Measurements from ENCODE around the gene SHH.

SHH gene

DNA sequence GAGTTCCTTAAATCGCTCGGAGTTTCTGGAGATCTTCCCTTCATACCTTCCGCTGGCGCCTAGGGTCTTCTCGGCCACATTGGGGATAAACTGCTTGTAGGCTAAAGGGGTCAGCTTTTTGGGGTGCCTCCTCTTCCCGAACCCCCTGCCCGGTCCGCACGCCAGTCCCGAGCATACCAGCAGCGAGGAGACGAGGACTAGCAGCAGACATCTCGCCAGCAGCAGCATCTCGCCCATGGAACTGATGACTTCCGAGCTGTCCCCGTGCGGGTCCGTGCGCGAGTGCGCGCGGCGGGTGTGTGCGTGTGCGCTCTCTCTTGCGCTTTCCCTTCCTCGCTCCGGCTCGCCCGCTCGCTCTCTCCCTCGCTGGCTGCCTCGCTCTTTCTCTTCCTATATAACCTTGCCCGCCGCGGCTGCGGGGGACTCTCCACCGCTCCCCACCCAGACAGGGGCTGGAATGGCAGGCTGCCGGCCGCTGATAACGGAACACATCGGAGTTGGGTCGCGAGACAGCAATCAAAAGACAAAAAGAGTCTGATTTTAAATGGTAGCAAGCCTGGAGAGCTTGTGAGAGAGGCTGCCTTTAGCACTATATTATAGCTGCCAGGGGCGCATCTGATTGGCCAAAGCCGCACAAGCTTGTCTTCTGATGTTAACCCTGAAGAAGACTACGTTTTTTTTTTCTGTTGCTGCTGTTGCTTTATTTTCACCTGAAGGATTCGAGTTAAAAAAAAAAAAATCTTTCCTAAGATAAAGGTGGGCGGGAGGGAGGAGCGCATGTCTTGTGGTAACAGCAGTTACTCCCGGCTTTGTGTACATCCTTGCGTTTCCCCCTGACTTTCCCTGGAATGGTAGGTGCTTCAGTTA lies at the start of gene SHH:
Gene SHH (minus strand): TSS at position 569 of the 867 bp plus-strand sequence. CDS start 341 bp downstream, at position 228.
- no peak for DNase-seq (ENCODE audit: low read depth in 3 of 3, low spot score in 1 of 3)

- DNase-seq (ENCODE audit: low read depth in 3 of 3, low spot score in 1 of 3) = no peak
These were observed 49.2 kb upstream of the SHH start for GRCh38 chr7:155861480-155861868.

DNA sequence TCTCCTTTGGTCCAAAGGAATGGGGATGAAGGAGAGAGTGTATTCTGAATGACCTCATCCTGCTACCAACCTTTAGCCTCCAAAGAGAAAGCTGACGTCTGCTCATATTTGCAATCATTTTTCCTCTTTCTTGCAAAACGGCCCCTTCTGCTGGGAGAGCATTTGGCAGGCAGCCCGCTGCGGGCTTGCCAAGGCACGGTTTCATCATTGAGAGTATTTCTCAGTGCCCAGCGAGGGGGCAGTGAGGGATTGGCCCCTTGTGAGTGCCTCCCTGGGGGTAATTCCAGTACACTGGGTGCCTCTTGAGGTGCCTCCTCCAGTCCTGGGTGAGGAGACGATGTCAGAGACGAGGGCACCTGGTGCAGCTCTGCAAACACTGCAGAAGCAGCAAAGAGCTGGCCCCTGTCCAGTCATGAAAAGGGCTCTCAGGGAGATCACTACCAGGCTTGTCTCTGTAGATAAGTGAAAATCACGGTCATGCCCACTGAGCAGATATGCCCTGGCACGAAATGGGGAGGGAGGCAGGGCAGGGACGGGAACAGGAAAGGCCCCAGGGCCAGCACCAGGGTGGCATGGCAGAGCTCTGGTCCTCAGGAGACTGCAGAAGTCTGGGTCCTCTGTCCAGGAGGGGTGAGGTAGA lies 48.7 kb upstream of the SHH start:
- DNase-seq (ENCODE audit: low read depth in 3 of 3, low spot score in 1 of 3) = no peak

- no peak for DNase-seq (ENCODE audit: low read depth in 3 of 3, low spot score in 1 of 3)
These were observed 48.2 kb upstream of the SHH start for GRCh38 chr7:155860461-155860839.

DNA sequence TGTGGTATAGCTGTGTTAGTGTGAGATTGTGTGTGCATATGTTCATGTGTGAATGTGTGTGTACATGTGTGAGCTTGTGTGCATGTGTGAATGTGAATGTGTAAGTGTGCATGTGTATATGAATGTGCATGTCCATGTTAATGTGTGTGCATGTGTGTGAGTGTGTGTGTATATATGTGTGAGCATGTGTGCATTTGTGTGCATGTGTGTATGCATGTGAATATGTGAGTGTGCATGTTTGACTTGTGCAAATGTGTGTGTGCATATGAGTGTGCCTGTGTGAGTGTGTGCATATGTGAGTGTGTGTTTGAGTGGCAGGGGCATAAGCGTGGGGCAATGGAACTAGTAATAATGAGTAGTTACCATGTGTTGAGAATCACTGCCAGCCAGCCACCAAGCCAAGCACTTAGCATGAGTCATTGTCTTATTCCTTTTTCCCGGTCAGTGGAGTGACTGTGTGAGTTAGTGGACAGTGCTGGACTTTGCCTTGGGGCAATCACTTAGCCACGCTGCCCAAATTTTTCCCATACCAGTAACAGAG lies 46.3 kb upstream of the SHH start:
- no peak for DNase-seq (ENCODE audit: low read depth in 3 of 3, low spot score in 1 of 3)

- DNase-seq (ENCODE audit: low read depth in 3 of 3, low spot score in 1 of 3) = no peak
These were observed 44.9 kb upstream of the SHH start for GRCh38 chr7:155857141-155857540.

DNA sequence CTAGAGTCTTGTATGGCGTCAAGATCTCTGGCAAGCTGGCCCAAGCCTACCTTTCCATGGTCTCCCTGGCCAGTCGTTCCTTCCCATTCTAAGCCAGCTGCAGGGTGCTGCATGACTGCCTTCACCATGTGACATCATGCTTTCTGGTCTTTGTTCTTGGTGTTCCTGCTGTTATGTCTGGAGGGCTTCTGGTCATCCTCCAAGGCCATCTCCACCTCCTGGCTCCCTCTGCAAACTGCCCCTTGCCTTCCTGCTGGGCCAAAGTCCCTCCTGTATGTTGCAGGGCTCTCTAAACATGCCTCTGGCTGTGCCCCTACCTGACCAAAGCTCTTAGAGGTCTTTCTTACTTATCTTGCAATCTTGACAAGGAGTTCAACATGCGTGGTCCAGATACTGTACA lies 44.4 kb upstream of the SHH start:
- no peak for DNase-seq (ENCODE audit: low read depth in 3 of 3, low spot score in 1 of 3)

DNA sequence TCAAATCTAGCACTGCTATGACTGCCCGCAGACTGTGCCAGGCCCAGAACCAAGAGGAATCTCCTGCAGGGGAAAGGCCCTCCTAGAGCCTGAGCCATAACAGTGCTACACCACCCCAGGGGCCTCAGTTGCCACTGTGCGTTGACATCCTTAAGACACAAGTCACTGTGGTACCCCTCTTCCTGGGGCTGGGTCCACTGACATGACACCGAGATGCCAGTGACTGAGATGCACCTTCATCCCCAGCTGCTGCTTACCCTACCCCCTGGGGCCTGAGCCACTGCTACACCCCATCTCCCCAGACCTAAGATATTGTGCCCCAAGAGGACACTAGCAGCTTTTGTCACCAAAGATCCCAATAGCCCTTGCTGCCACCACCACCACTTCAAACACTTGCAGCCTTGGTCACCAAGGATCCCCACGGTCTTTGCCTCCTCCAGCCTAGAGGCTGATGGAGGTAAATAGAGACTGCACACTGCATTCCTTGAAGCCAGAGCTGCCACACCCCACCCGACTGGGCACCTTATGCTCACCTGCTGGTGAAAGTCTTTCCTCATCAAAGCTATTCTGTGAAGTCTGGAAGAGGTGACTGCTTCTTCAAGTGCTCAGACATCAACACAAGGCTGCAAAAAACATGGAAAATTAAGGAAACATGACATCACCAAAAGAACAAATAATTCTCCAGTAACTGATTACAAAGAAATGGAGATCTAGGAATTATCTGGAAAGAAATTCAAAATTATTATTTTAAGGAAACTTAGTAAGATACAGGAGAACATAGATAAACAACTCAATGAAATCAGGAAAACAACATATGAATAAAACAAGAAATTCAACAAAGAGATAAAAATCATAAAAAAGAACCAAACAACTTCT lies 40.4 kb upstream of the SHH start:
- no peak for DNase-seq (ENCODE audit: low read depth in 3 of 3, low spot score in 1 of 3)

- no peak for DNase-seq (ENCODE audit: low read depth in 3 of 3, low spot score in 1 of 3)
These were observed 39.6 kb upstream of the SHH start for GRCh38 chr7:155851892-155852291.

GRCh38 chr7:155850766-155851678 lies 38.8 kb upstream of the SHH start:
- no peak for DNase-seq (ENCODE audit: low read depth in 3 of 3, low spot score in 1 of 3)

- DNase-seq (ENCODE audit: low read depth in 3 of 3, low spot score in 1 of 3) = no peak
These were observed 37.8 kb upstream of the SHH start for GRCh38 chr7:155850001-155850436.

DNA sequence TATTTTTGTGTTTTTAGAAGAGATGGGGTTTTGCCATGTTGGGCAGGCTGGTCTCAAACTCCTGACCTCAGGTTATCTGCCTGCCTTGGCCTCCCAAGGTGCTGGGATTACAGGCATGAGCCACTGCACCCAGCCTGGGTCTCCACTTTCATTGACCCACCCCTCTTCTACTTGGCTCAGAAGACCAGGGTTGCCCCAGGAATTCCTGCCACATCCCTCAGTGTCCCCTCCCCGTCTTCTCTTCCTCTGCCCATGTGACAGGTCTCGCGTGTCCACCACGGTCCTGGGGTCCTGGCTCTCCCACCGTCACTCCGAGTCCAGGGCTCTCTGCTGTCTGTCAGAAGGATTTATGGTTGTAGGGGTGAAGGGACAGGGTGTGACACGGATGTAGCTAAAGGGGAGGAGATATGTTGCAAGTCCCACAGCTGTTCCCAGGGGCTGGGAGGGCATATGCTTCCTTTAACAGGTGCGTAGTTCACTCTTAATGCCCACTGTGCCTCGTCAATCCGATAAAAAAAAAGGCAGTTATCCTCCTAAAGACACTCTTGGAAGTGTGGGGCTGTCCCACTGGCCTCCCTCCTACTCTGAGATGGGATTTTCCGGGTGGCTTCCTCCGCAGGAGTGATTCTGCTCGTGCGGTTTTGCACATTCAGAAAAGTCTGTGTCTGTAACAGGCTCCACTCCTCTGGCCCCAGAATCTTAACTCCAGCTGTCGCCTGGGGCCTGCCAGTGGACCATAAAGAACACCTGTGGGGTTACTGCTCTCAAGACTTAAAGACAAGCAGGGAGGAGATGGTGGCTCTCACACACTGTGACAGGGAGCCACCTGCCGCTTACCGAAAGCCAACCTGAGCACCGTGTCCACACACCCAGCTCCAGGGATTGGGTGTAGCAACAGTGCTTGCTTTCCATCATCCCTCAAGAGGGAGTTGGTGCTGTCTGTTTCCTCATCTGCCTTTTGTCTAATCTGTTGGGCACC lies 36.7 kb upstream of the SHH start:
- no peak for DNase-seq (ENCODE audit: low read depth in 3 of 3, low spot score in 1 of 3)

DNA sequence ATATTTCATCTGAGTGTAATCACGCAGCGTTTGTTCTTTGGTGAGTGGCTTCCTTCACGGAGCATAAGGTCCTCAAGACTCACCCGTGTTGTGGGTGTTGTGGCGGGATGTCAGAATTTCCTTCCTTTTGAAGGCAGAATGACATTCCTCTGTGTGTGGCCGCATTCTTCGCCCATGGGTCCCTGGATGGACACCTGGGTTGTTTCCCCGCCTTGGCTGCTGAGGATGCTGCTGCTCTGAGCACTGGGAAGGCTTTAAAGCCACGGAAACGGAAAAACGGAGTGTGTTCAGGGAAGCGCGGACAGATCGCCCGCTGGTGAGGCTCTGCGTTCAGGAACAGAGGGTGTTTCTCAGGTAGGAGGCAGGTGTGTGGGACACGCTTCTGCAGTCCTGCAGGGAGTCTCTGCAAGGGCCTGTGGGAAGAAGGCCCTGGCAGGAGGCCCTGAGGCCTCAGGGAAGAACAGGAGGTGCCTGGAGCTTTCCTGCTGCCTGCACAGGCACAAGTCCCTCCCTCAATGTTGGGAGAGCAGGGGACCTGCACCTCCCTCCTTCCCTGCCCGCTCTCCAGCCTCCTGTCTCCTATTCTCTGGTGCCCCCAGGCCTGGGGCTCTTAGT lies 35.7 kb upstream of the SHH start:
- DNase-seq (ENCODE audit: low read depth in 3 of 3, low spot score in 1 of 3) = no peak

- no peak for DNase-seq (ENCODE audit: low read depth in 3 of 3, low spot score in 1 of 3)
These were observed 34.7 kb upstream of the SHH start for GRCh38 chr7:155846936-155847335.

DNA sequence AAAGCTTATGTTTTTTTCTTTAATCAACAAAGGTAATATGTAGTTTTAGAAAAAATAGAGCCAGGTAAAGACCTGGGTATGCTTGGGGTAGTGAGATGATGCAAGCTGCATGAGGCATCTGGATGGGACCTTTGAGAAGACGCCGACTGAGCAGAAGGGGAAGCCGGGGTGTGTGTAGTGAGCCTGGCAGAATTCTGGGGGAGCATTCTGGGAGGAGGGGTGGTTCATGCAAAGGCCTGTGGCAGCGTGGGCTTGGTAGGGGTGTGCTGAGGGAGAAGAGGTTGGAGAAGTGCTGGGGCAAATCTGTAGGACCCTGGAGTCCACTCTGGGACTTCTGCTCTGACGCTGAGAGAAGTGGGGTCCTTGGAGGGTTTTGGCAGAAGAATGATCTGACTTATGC lies 33.9 kb upstream of the SHH start:
- no peak for DNase-seq (ENCODE audit: low read depth in 3 of 3, low spot score in 1 of 3)

DNA sequence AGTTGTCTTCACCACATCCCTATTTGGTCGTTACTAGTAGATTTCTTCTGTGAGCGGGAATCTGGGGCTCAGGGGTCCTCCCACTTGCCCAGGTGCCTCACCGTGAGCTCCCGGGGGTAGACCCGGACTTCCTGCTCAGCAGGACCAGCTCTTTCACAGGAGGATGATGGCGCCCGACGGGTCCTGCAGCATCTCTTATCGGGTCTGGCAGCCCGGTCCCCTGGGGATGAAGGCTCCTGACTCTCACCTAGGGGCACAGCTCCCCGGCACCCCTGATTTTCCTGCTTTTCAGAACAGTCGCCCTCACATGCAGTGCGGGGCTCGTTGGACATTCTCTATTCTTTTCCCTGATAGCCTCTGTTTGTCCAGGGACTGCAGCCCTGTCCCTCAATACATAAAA lies 33.0 kb upstream of the SHH start:
- no peak for DNase-seq (ENCODE audit: low read depth in 3 of 3, low spot score in 1 of 3)

- no peak for DNase-seq (ENCODE audit: low read depth in 3 of 3, low spot score in 1 of 3)
These were observed 32.3 kb upstream of the SHH start for GRCh38 chr7:155844526-155844925.

DNA sequence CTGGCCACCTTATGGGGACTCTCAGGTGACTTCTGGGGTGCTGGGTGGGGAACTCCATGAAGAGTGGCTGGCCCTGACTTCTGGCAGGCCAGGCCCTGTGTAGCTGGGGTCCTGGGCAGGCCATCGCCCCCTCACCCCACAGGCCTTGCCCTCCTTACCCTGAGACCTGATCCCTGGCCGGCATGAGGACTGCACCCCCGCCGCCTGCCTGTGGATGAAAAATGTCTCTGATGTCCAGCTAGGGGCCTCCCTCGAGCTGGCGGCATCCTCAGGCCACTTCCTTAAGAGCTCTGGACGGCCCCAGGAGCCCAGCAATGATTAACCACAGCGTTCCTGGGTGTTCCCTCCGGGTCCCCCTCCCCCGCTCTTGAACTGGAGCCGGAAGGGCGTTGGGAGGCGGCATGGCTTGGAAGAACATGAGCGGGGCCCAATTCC lies 31.8 kb upstream of the SHH start:
- DNase-seq (ENCODE audit: low read depth in 3 of 3, low spot score in 1 of 3) = no peak

Data from stimulated activated CD4-positive, alpha-beta T cell treated with anti-CD3 and anti-CD28 coated beads, TNF-alpha, amount 100 ng/mL, for 1 hour (primary cell).